Measurements from ENCODE around the gene CCDC192.

GRCh38 chr5:127849408-127849807 is 146.2 kb downstream of the CCDC192 start:
- TF ChIP-seq CTCF (IDR thresholded peaks at IDR 0.05; ENCODE audit: low read depth, low read length, poor library complexity, severe bottlenecking) (no peak), EZH2phosphoT487 (IDR thresholded peaks at IDR 0.05; ENCODE audit: borderline replicate concordance, low read length) (no peak)
